ENCODE measurements around the gene CFDP1.

Gene CFDP1

GRCh38 chr16:75343286-75343685 lies 90.0 kb downstream of the CFDP1 start:
- Histone ChIP-seq H3K27ac (ENCODE audit: low read length) (no peak overlapping the region), H3K9ac (ENCODE audit: low read length) (no peak overlapping the region), H2AFZ (ENCODE audit: low read depth, low read length) (no peak overlapping the region), H3K36me3 (replicated peaks; ENCODE audit: low read depth, low read length) (peaks cover 2% of the 10 kb centered on the region), H3K27me3 (ENCODE audit: low read depth, low read length) (no peaks in the 10 kb centered on the region), H3K9me3 (ENCODE audit: insufficient read depth, low read length) (no peaks in the 10 kb centered on the region), H3K4me1 (ENCODE audit: low read length) (no peaks in the 10 kb centered on the region), H3K79me2 (ENCODE audit: low read length) (no peaks in the 10 kb centered on the region), H3K4me3 (ENCODE audit: low read length) (no peak overlapping the region), H4K20me1 (ENCODE audit: insufficient read depth, low read length) (no peaks in the 10 kb centered on the region), H3K4me2 (ENCODE audit: low read length) (no peak overlapping the region)
- TF ChIP-seq, protein P1, sequence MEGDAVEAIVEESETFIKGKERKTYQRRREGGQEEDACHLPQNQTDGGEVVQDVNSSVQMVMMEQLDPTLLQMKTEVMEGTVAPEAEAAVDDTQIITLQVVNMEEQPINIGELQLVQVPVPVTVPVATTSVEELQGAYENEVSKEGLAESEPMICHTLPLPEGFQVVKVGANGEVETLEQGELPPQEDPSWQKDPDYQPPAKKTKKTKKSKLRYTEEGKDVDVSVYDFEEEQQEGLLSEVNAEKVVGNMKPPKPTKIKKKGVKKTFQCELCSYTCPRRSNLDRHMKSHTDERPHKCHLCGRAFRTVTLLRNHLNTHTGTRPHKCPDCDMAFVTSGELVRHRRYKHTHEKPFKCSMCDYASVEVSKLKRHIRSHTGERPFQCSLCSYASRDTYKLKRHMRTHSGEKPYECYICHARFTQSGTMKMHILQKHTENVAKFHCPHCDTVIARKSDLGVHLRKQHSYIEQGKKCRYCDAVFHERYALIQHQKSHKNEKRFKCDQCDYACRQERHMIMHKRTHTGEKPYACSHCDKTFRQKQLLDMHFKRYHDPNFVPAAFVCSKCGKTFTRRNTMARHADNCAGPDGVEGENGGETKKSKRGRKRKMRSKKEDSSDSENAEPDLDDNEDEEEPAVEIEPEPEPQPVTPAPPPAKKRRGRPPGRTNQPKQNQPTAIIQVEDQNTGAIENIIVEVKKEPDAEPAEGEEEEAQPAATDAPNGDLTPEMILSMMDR (IDR thresholded peaks at IDR 0.05; ENCODE audit: low read depth, low read length), result no peak
- no peak for TF ChIP-seq EZH2phosphoT487 (IDR thresholded peaks at IDR 0.05; ENCODE audit: low read depth)

DNA sequence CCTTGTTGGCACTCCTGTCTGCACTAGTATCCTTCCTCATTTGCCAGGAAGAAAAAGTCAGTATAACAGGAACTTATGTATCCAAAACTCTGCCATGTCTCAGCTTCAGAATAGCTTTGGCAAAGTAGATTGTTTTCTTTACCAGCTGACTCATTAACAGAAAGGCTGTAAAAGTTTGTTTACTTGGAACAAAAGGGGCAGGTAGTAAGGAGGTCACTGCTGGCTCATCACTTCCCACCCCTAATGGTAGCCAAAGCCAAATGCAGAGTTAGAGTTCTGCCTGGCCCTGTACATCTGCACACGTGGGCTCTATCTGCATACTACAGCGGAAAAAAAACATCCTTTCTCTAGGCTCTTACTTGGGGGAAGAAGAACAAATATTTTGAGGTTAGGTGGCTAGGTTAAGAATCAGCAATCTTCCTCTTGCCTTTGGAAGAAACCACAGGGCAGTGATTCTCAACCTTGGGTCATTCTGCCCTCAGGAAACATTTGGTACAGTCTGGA lies 90.9 kb downstream of the CFDP1 start:
- H3K36me3 ChIP-seq (replicated peaks; ENCODE audit: low read depth, low read length), result peaks cover 2% of the 10 kb centered on the region
- no peaks in the 10 kb centered on the region for H3K79me2 ChIP-seq (ENCODE audit: low read length)
- no peaks in the 10 kb centered on the region for H4K20me1 ChIP-seq (ENCODE audit: insufficient read depth, low read length)
- TF ChIP-seq EZH2phosphoT487 (IDR thresholded peaks at IDR 0.05; ENCODE audit: low read depth), result no peak
- TF ChIP-seq, protein P1 (IDR thresholded peaks at IDR 0.05; ENCODE audit: low read depth, low read length), result no peak
- no peak overlapping the region for H2AFZ ChIP-seq (ENCODE audit: low read depth, low read length)
- H3K27ac ChIP-seq (ENCODE audit: low read length), result no peak overlapping the region
- H3K9me3 ChIP-seq (ENCODE audit: insufficient read depth, low read length), result no peaks in the 10 kb centered on the region
- H3K9ac ChIP-seq (ENCODE audit: low read length), result no peak overlapping the region
- H3K4me1 ChIP-seq (ENCODE audit: low read length), result no peaks in the 10 kb centered on the region
- H3K27me3 ChIP-seq (ENCODE audit: low read depth, low read length), result no peaks in the 10 kb centered on the region
- H3K4me2 ChIP-seq (ENCODE audit: low read length), result no peak overlapping the region
- H3K4me3 ChIP-seq (ENCODE audit: low read length), result no peak overlapping the region

- Histone ChIP-seq H3K27ac (ENCODE audit: low read length) (no peak overlapping the region), H3K27me3 (ENCODE audit: low read depth, low read length) (no peaks in the 10 kb centered on the region), H3K4me2 (ENCODE audit: low read length) (no peak overlapping the region), H3K9me3 (ENCODE audit: insufficient read depth, low read length) (no peaks in the 10 kb centered on the region), H4K20me1 (ENCODE audit: insufficient read depth, low read length) (no peaks in the 10 kb centered on the region), H3K9ac (ENCODE audit: low read length) (no peak overlapping the region), H3K4me3 (ENCODE audit: low read length) (no peak overlapping the region), H2AFZ (ENCODE audit: low read depth, low read length) (no peak overlapping the region), H3K79me2 (ENCODE audit: low read length) (no peaks in the 10 kb centered on the region), H3K4me1 (ENCODE audit: low read length) (no peaks in the 10 kb centered on the region), H3K36me3 (replicated peaks; ENCODE audit: low read depth, low read length) (peaks cover 2% of the 10 kb centered on the region)
- TF ChIP-seq, protein P1 (IDR thresholded peaks at IDR 0.05; ENCODE audit: low read depth, low read length), result no peak
- no peak for TF ChIP-seq EZH2phosphoT487 (IDR thresholded peaks at IDR 0.05; ENCODE audit: low read depth)
Measured at GRCh38 chr16:75341564-75342307, 91.6 kb downstream of the CFDP1 start.

DNA sequence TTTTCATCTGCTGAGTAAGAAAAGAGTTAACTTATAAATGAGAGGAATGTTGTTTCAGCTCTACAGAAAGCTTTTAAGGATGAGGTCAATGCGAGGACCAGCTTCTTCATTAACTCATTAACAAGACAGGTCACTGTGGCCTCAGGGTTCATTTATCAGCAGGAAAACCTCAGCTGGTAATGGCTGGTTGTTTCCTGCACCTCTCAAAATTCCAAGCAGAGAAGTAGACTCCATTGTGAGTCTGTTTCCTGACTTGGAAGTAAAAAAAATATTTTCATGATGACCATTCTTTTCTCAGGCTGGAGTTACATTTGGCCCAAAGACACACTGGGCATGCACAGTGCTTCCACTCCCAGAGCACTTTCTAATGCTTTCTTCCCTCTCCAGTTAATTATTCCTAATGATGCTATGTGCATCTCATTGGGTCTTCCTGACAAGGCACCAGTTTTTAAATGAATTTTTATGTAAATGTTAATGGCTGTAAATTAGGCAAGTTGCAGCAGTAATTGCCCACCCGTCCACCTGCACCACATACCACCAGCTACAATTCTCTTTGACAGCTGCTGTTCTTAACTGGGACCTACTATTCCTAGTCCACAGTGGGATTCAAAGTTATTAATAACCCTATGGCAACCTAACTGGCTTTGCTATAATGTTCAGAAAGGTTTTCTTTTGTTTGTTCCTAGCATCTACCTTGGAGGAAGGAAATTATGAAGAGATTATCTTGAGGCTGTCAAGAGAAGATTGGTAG lies 92.4 kb downstream of the CFDP1 start:
- H3K4me1 ChIP-seq (ENCODE audit: low read length), result no peaks in the 10 kb centered on the region
- H3K27me3 ChIP-seq (ENCODE audit: low read depth, low read length), result no peaks in the 10 kb centered on the region
- no peak overlapping the region for H3K4me3 ChIP-seq (ENCODE audit: low read length)
- TF ChIP-seq, protein P1 (IDR thresholded peaks at IDR 0.05; ENCODE audit: low read depth, low read length), result no peak
- TF ChIP-seq EZH2phosphoT487 (IDR thresholded peaks at IDR 0.05; ENCODE audit: low read depth), result no peak
- no peak overlapping the region for H3K4me2 ChIP-seq (ENCODE audit: low read length)
- no peaks in the 10 kb centered on the region for H4K20me1 ChIP-seq (ENCODE audit: insufficient read depth, low read length)
- peaks cover 2% of the 10 kb centered on the region for H3K36me3 ChIP-seq (replicated peaks; ENCODE audit: low read depth, low read length)
- no peaks in the 10 kb centered on the region for H3K79me2 ChIP-seq (ENCODE audit: low read length)
- no peaks in the 10 kb centered on the region for H3K9me3 ChIP-seq (ENCODE audit: insufficient read depth, low read length)
- H3K27ac ChIP-seq (ENCODE audit: low read length), result no peak overlapping the region
- H2AFZ ChIP-seq (ENCODE audit: low read depth, low read length), result no peak overlapping the region
- no peak overlapping the region for H3K9ac ChIP-seq (ENCODE audit: low read length)

Data from OCI-LY3 (cell line).